ENCODE measurements around the gene EML6. TPM values are rescaled to one million over a fixed set of nuclear protein-coding genes. Genes with fewer than 3 reads are reported as not detected.
"Not testable (repeated sequence)": the region's sequence is repeated elsewhere in the genome, so short reads cannot be mapped to it uniquely, and the experiment has no call there.

The EML6 gene
- total and polyA plus RNA-seq, 12 donors: 0.07 to 1.5 (median 0.31) TPM

DNA sequence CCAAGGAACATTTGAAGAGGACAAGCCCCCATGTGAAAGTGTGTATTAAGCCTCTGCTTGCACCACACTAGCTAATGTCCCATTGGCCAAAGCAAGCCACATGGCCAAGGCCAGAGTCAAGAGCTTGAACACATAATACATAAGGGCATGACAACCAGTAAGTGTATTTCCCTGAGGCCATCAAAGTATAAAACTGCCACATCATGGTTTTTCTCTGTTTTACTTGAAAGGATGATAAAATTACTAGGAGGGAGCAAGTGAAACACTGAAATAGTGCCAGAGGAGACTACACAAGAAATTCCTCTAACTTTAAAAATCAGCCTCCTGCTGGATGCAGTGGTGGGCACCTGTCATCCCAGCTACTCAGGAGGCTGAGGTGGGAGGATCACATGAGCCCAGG, 30.9 kb upstream of the EML6 start:
- intact Hi-C loops (cut with DNase I): no loop called here
- Histone ChIP-seq H3K27ac (no peak overlapping the region), H3K4me3 (no peak overlapping the region), H3K9me3 (no peaks in the 10 kb centered on the region), H3K36me3 (no peaks in the 10 kb centered on the region), H3K27me3 (no peaks in the 10 kb centered on the region), H3K4me1 (no peaks in the 10 kb centered on the region)
- ATAC-seq: no peak
- TF ChIP-seq, protein P1, sequence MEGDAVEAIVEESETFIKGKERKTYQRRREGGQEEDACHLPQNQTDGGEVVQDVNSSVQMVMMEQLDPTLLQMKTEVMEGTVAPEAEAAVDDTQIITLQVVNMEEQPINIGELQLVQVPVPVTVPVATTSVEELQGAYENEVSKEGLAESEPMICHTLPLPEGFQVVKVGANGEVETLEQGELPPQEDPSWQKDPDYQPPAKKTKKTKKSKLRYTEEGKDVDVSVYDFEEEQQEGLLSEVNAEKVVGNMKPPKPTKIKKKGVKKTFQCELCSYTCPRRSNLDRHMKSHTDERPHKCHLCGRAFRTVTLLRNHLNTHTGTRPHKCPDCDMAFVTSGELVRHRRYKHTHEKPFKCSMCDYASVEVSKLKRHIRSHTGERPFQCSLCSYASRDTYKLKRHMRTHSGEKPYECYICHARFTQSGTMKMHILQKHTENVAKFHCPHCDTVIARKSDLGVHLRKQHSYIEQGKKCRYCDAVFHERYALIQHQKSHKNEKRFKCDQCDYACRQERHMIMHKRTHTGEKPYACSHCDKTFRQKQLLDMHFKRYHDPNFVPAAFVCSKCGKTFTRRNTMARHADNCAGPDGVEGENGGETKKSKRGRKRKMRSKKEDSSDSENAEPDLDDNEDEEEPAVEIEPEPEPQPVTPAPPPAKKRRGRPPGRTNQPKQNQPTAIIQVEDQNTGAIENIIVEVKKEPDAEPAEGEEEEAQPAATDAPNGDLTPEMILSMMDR (IDR thresholded peaks at IDR 0.05): no peak
- no peak for DNase-seq

DNA sequence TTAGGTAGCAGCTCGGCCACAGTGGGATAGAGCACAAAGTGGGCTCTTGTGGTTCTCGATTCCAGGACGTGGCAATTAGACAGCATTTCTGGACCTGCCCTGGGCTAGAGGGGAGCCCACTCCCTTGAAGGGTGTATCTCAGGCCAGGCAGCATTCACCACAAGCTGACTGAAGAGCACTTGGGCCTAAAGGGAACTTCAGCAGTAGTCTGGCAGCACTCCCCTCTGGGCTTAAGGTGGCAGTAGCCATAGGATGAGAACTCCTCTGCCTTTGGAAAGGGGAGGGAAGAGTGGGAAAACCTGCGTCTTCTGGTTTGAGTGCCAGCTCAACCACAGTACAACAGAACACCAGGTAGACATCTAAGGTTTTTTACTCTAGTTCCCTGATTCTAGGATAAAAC, 28.1 kb upstream of the EML6 start:
- TF ChIP-seq, protein P1 (IDR thresholded peaks at IDR 0.05): no peak
- ATAC-seq: no peak
- Histone ChIP-seq H3K36me3 (no peaks in the 10 kb centered on the region), H3K9me3 (no peaks in the 10 kb centered on the region), H3K27ac (no peak overlapping the region), H3K4me3 (no peak overlapping the region), H3K27me3 (no peaks in the 10 kb centered on the region), H3K4me1 (no peaks in the 10 kb centered on the region)
- DNase-seq: no peak
- WGBS, 2 donors: 98% methylated on average over 4 of the region's 4 CpGs
- intact Hi-C loops (cut with DNase I): no loop called here

DNA sequence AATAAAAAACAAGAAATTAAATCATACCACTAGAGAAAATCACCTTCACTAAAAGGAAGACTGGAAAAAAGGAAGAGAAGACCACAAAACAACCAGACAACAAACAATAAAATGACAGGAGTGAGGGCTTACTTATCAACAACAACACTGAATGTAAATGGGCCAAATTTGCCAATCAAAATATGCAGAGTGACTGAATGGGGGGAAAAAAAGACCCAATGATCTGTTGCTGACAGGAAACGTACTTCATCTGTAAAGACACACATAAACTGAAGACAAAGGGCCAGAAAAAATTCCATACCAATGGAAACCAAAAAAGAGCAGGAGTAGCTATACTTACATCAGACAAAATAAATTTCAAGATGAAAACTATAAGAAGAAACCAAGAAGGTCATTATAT, 25.5 kb upstream of the EML6 start:
- no peaks in the 10 kb centered on the region for H3K4me1 ChIP-seq
- no peaks in the 10 kb centered on the region for H3K36me3 ChIP-seq
- intact Hi-C loops (cut with DNase I): no loop called here
- ATAC-seq (no peak), DNase-seq (no peak)
- no peak overlapping the region for H3K4me3 ChIP-seq
- 93 to 97% methylated on average over 1 of the region's 1 CpG for WGBS, 2 donors
- no peaks in the 10 kb centered on the region for H3K27me3 ChIP-seq
- H3K27ac ChIP-seq: no peak overlapping the region
- peaks cover 0 to 6% (median 0%) of the 10 kb centered on the region in 11 donors for H3K9me3 ChIP-seq
- TF ChIP-seq, protein P1 (IDR thresholded peaks at IDR 0.05): no peak

DNA sequence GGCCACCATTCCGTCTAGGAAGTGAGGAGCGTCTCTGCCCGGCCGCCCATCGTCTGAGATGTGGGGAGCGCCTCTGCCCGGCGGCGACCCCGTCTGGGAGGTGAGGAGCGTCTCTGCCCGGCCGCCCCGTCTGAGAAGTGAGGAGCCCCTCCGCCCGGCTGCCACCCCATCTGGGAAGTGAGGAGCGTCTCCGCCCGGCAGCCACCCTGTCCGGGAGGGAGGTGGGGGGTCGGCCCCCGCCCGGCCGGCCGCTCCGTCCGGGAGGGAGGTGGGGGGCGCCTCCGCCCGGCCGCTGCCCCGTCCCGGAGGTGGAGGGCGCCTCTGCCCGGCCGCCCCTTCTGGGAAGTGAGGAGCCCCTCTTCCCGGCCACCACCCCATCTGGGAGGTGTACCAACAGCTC, 24.5 kb upstream of the EML6 start:
- H3K27me3 ChIP-seq; H3K9me3 ChIP-seq; H3K36me3 ChIP-seq; ATAC-seq; H3K27ac ChIP-seq; DNase-seq; H3K4me1 ChIP-seq; H3K4me3 ChIP-seq; intact Hi-C loops (cut with DNase I): not testable (repeated sequence)
- 97 to 98% methylated on average over 24 to 37 of the region's 37 CpGs for WGBS, 2 donors

DNA sequence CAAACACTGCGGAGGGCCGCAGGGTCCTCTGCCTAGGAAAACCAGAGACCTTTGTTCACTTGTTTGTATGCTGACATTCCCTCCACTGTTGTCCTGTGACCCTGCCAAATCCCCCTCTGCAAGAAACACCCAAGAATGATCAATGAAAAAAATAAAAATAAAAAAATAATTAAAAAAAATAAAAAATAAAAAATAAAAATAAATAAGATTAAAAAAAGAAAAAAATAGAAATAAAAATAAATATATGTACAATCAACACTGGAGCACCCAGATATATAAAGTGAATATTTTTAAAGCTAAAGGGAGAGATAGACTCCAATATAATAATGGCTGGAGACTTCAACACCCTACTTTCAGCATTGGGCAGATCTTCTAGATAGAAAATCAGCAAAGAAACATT, 23.8 kb upstream of the EML6 start:
- H3K27me3 ChIP-seq: no peaks in the 10 kb centered on the region
- 93 to 94% methylated on average over 2 of the region's 2 CpGs for WGBS, 2 donors
- intact Hi-C loops (cut with DNase I): loop anchor here in 9 of 10 donors (5.0 to 10.0 kb wide), 12 partner anchors 32 to 595 kb away; partner anchors contain the start of gene ACYP2 (in 1 of the 9)
- no peak for DNase-seq
- TF ChIP-seq, protein P1 (IDR thresholded peaks at IDR 0.05): no peak
- ATAC-seq: no peak
- H3K36me3 ChIP-seq: no peaks in the 10 kb centered on the region
- no peak overlapping the region for H3K4me3 ChIP-seq
- H3K9me3 ChIP-seq: peaks cover 0 to 6% (median 0%) of the 10 kb centered on the region in 11 donors
- no peaks in the 10 kb centered on the region for H3K4me1 ChIP-seq
- no peak overlapping the region for H3K27ac ChIP-seq

Measured in heart right ventricle (tissue), 16 donors.